ENCODE measurements around the gene PLXND1. TPM values are rescaled to one million over a fixed set of nuclear protein-coding genes. Genes with fewer than 3 reads are reported as not detected.
A peak's percentile ranks its signal among the peaks of the same experiment; 100 is the strongest.
"Not testable (repeated sequence)": the region's sequence is repeated elsewhere in the genome, so short reads cannot be mapped to it uniquely, and the experiment has no call there.

Gene PLXND1
- total RNA-seq, 4 donors from 2014 or later = 50.5 to 89.9 (median 76.6) TPM

- Histone ChIP-seq H3K4me3 (no peak overlapping the region), H3K27me3 (no peaks in the 10 kb centered on the region), H3K27ac (replicated peaks in 1 of 4) (peak overlapping the region; percentile 59 to 68 (median 60)), H3K4me1 (peaks cover 72 to 85% (median 83%) of the 10 kb centered on the region in 4 donors), H3K36me3 (no peaks in the 10 kb centered on the region), H3K9me3 (no peaks in the 10 kb centered on the region)
- TF ChIP-seq POLR2A (IDR thresholded peaks at IDR 0.05; ENCODE audit: low read depth) (no peak), EP300 (IDR thresholded peaks at IDR 0.05) (no peak), POLR2AphosphoS5 (IDR thresholded peaks at IDR 0.05) (no peak), CTCF (IDR thresholded peaks at IDR 0.05) (no peak)
- WGBS = 88% methylated on average over 9 of the region's 9 CpGs
- no peak for DNase-seq (ENCODE audit: extremely low spot score)
- intact Hi-C loops (cut with DNase I) = no loop called here
Measured at GRCh38 chr3:129611446-129611800, 4.9 kb upstream of the PLXND1 start.

GRCh38 chr3:129610794-129611445 lies 4.4 kb upstream of the PLXND1 start:
- Histone ChIP-seq H3K27ac (replicated peaks in 1 of 4) (peak overlapping the region; percentile 59 to 68 (median 60)), H3K4me1 (peaks cover 70 to 85% (median 83%) of the 10 kb centered on the region in 4 donors)
- H3K36me3 ChIP-seq; H3K9me3 ChIP-seq; H3K27me3 ChIP-seq; H3K4me3 ChIP-seq; DNase-seq (ENCODE audit: extremely low spot score); intact Hi-C loops (cut with DNase I): not testable (repeated sequence)
- WGBS = 85% methylated on average over 11 of the region's 11 CpGs

GRCh38 chr3:129610276-129610675 lies 3.8 kb upstream of the PLXND1 start:
- TF ChIP-seq POLR2A (IDR thresholded peaks at IDR 0.05; ENCODE audit: low read depth) (no peak), EP300 (IDR thresholded peaks at IDR 0.05) (no peak), CTCF (IDR thresholded peaks at IDR 0.05) (no peak), POLR2AphosphoS5 (IDR thresholded peaks at IDR 0.05) (no peak)
- intact Hi-C loops (cut with DNase I) = no loop called here
- Histone ChIP-seq H3K4me1 (peaks cover 67 to 85% (median 83%) of the 10 kb centered on the region in 4 donors), H3K4me3 (no peak overlapping the region), H3K27ac (replicated peaks in 1 of 4) (peak overlapping the region in 3 of 4 donors; percentile 1 to 58 (median 44)), H3K36me3 (no peaks in the 10 kb centered on the region), H3K9me3 (no peaks in the 10 kb centered on the region), H3K27me3 (peaks cover 0 to 11% (median 5%) of the 10 kb centered on the region in 4 donors)
- no peak for DNase-seq (ENCODE audit: extremely low spot score)
- WGBS = 52% methylated on average over 10 of the region's 10 CpGs

- Histone ChIP-seq H3K27me3 (peaks cover 0 to 17% (median 9%) of the 10 kb centered on the region in 4 donors), H3K4me1 (peaks cover 63 to 85% (median 82%) of the 10 kb centered on the region in 4 donors), H3K4me3 (no peak overlapping the region), H3K27ac (replicated peaks in 1 of 4) (peak overlapping the region in 3 of 4 donors; percentile 1 to 82 (median 44)), H3K9me3 (no peaks in the 10 kb centered on the region), H3K36me3 (no peaks in the 10 kb centered on the region)
- DNase-seq (ENCODE audit: extremely low spot score) = no peak
- intact Hi-C loops (cut with DNase I) = no loop called here
- TF ChIP-seq EP300 (IDR thresholded peaks at IDR 0.05) = no peak
- TF ChIP-seq POLR2AphosphoS5 (IDR thresholded peaks at IDR 0.05) = no peak
- TF ChIP-seq CTCF (IDR thresholded peaks at IDR 0.05) = no peak
- no peak for TF ChIP-seq POLR2A (IDR thresholded peaks at IDR 0.05; ENCODE audit: low read depth)
- WGBS = 50% methylated on average over 3 of the region's 3 CpGs
Measured at GRCh38 chr3:129609591-129610182, 3.2 kb upstream of the PLXND1 start.

GRCh38 chr3:129608936-129609590 lies 2.6 kb upstream of the PLXND1 start:
- H3K27ac ChIP-seq (replicated peaks in 1 of 4) = peak overlapping the region in 3 of 4 donors; percentile 82 to 88 (median 86)
- H3K36me3 ChIP-seq = no peaks in the 10 kb centered on the region
- DNase-seq (ENCODE audit: extremely low spot score) = no peak
- H3K4me3 ChIP-seq = no peak overlapping the region
- H3K27me3 ChIP-seq = peaks cover 0 to 20% (median 10%) of the 10 kb centered on the region in 4 donors
- no peaks in the 10 kb centered on the region for H3K9me3 ChIP-seq
- 86% methylated on average over 1 of the region's 4 CpGs for WGBS
- TF ChIP-seq POLR2AphosphoS5 (IDR thresholded peaks at IDR 0.05) (no peak), CTCF (IDR thresholded peaks at IDR 0.05) (no peak), POLR2A (IDR thresholded peaks at IDR 0.05; ENCODE audit: low read depth) (no peak), EP300 (IDR thresholded peaks at IDR 0.05) (no peak)
- intact Hi-C loops (cut with DNase I) = no loop called here
- peaks cover 63 to 86% (median 83%) of the 10 kb centered on the region in 4 donors for H3K4me1 ChIP-seq
